Body of pancreas (tissue), 4 donors: ENCODE data around the gene NKAIN2. TPM values are rescaled to one million over a fixed set of nuclear protein-coding genes. Genes with fewer than 3 reads are reported as not detected.

Source experiments
- ATAC-seq: fragments of 150-250 bp; one replicate; pipeline ENCODE4 v1.9.1; 2016
- DNase-seq, 4 donors: peaks; one replicate each; pipeline ENCODE4 v3.0.0-alpha.2; 2019
- H3K27ac ChIP-seq, 4 donors: fragments of 200-600 bp; sonication (generic); 1 replicate in 3 of 4; 2 replicates in 1 of 4; pipeline versions ENCODE4 v1.5.1 to v1.6.1; 2016 to 2019; ENCODE audit warnings: mild to moderate bottlenecking in 1 of 4, mixed read lengths in 1 of 4, moderate library complexity in 1 of 4
- H3K27me3 ChIP-seq, 2 donors: fragments of 200-600 bp; sonication (generic); one replicate each; pipeline ENCODE4 v1.6.0; 2016; ENCODE audit warnings: mild to moderate bottlenecking in 1 of 2
- H3K36me3 ChIP-seq, 2 donors: fragments of 200-600 bp; sonication (generic); replicated peaks in 1 of 2; 2 replicates each; pipeline ENCODE4 v1.5.1; 2016; ENCODE audit warnings: low read depth in 2 of 2; ENCODE audit not compliant: insufficient read depth in 1 of 2
- H3K4me1 ChIP-seq: fragments of 200-600 bp; sonication (generic); one replicate; pipeline ENCODE4 v1.6.0; 2016
- H3K4me3 ChIP-seq, 2 donors: fragments of 200-600 bp; sonication (generic); 1 replicate in 1 of 2; 2 replicates in 1 of 2; pipeline ENCODE4 v1.5.1; 2016 to 2019
- H3K9me3 ChIP-seq, 3 donors: fragments of 200-600 bp; sonication (generic); 1 replicate in 2 of 3; 2 replicates in 1 of 3; pipeline ENCODE4 v1.5.1; 2016
- POLR2A ChIP-seq, 3 donors: fragments of 450-650 bp; IDR thresholded peaks; one replicate each; pipeline ENCODE4 v1.6.1; 2016; ENCODE audit warnings: antibody characterized with exemption in 3 of 3, mild to moderate bottlenecking in 2 of 3
- WGBS, 2 donors: methylation state at CpG; one replicate each; pipeline ENCODE4 v1.1.5; 2017; 5-methylcytosine and 5-hydroxymethylcytosine counted together
- intact Hi-C: fragments of 100-400 bp; cut with DNase I; formaldehyde crosslinking; loops from one replicate; pipeline ENCODE4 v1.15.1; 2023
- total RNA-seq, 2 donors: library from RNA; depleted of rRNA; stranded (reverse); fragments of >200 nt; gene quantifications; one replicate each; pipeline ENCODE4 v1.1.0, GENCODE V29; 2016
- TF ChIP-seq, protein P1 (sequence below), 7 experiments: fragments of 450-650 bp in 4 of 7; fragments of 200-600 bp in 3 of 7; sonication (generic) in 3 of 7; IDR thresholded peaks; one replicate each; pipeline ENCODE4 v1.5.1; 2016 to 2019; ENCODE audit warnings: antibody characterized with exemption in 7 of 7

NKAIN2 gene
- total RNA-seq, 2 donors from 2014 or later, result not detected

GRCh38 chr6:124303971-124304370 is 500.3 kb downstream of the NKAIN2 start:
- Histone ChIP-seq H3K36me3 (no peaks in the 10 kb centered on the region), H3K27ac (no peak overlapping the region), H3K9me3 (no peaks in the 10 kb centered on the region), H3K27me3 (no peaks in the 10 kb centered on the region), H3K4me3 (no peak overlapping the region), H3K4me1 (no peaks in the 10 kb centered on the region)
- ATAC-seq (no peak), DNase-seq (no peak)
- TF ChIP-seq, protein P1, sequence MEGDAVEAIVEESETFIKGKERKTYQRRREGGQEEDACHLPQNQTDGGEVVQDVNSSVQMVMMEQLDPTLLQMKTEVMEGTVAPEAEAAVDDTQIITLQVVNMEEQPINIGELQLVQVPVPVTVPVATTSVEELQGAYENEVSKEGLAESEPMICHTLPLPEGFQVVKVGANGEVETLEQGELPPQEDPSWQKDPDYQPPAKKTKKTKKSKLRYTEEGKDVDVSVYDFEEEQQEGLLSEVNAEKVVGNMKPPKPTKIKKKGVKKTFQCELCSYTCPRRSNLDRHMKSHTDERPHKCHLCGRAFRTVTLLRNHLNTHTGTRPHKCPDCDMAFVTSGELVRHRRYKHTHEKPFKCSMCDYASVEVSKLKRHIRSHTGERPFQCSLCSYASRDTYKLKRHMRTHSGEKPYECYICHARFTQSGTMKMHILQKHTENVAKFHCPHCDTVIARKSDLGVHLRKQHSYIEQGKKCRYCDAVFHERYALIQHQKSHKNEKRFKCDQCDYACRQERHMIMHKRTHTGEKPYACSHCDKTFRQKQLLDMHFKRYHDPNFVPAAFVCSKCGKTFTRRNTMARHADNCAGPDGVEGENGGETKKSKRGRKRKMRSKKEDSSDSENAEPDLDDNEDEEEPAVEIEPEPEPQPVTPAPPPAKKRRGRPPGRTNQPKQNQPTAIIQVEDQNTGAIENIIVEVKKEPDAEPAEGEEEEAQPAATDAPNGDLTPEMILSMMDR (IDR thresholded peaks at IDR 0.05), result no peak
- no peak for TF ChIP-seq POLR2A (IDR thresholded peaks at IDR 0.05)
- intact Hi-C loops, result no loop called here
- WGBS, 2 donors, result 32 to 44% methylated on average over 2 of the region's 2 CpGs

DNA sequence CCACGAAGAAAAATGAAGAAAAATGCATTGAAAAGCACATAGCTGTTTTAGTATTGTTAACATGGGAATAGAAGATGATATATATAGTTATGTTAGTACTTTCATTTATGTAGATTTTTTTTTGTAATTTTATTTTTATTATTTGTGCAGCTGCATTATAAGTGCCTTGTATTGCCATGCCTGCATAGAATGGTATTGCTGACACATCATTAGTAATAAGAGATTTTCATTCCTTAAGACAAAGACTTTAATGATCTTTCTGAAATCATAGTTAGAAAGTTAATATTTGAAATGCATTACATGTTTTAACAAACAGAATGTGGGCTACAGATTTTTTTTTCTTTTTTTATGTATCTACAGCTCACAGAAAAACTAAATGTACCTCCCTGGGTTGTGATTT is 506.5 kb downstream of the NKAIN2 start:
- DNase-seq (no peak), ATAC-seq (no peak)
- intact Hi-C loops, result no loop called here
- 46 to 47% methylated on average over 1 of the region's 1 CpG for WGBS, 2 donors
- Histone ChIP-seq H3K27me3 (no peaks in the 10 kb centered on the region), H3K9me3 (no peaks in the 10 kb centered on the region), H3K4me3 (no peak overlapping the region), H3K27ac (no peak overlapping the region), H3K4me1 (no peaks in the 10 kb centered on the region), H3K36me3 (no peaks in the 10 kb centered on the region)
- TF ChIP-seq, protein P1 (IDR thresholded peaks at IDR 0.05), result no peak
- TF ChIP-seq POLR2A (IDR thresholded peaks at IDR 0.05), result no peak

DNA sequence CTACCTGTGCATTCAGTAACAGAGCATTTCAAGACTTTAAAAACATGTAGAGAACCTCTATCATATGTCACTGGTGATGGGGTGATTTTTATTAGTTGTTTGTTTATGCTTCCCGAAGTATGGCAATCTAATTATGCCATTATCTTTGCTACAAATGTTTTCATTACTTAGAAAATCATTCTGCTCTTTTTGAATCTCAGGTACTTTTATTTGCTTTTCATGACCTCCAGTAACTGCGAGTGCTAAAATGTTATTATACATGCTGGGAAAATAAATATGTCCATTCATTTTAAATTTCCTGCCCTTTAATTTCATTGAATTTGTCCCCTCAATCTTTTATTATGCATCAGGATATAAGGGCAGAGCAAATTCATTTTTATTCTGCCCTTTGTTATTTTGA is 515.7 kb downstream of the NKAIN2 start:
- TF ChIP-seq, protein P1 (IDR thresholded peaks at IDR 0.05), result no peak
- TF ChIP-seq POLR2A (IDR thresholded peaks at IDR 0.05), result no peak
- intact Hi-C loops, result no loop called here
- Histone ChIP-seq H3K9me3 (no peaks in the 10 kb centered on the region), H3K4me1 (no peaks in the 10 kb centered on the region), H3K27me3 (no peaks in the 10 kb centered on the region), H3K4me3 (no peak overlapping the region), H3K27ac (no peak overlapping the region), H3K36me3 (no peaks in the 10 kb centered on the region)
- WGBS, 2 donors, result 34 to 44% methylated on average over 2 of the region's 2 CpGs
- DNase-seq (no peak), ATAC-seq (no peak)

DNA sequence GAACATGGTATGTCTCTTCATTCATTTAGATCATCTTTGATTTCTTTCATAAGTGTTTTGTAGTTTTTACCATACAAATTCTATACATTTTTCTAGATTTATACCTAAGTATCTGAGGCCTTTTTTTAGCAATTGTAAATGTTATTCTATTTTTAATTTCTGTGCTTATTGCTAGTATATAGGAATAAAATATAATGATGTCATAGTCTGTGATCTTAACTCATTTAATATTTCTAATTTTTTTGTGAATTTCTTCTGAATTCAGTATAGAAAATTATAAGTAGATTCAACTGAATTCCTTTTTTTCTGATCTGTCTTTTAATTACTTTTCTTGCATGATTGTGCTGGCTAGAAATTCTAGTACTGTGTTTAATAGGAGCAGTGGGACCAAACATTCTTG is 520.6 kb downstream of the NKAIN2 start:
- TF ChIP-seq, protein P1 (IDR thresholded peaks at IDR 0.05), result no peak
- TF ChIP-seq POLR2A (IDR thresholded peaks at IDR 0.05), result no peak
- intact Hi-C loops, result no loop called here
- no peak overlapping the region for H3K4me3 ChIP-seq

GRCh38 chr6:124330197-124330596 is 526.5 kb downstream of the NKAIN2 start:
- ATAC-seq (no peak), DNase-seq (no peak)
- Histone ChIP-seq H3K4me3 (no peak overlapping the region), H3K9me3 (no peaks in the 10 kb centered on the region), H3K27ac (no peak overlapping the region), H3K27me3 (no peaks in the 10 kb centered on the region), H3K36me3 (no peaks in the 10 kb centered on the region), H3K4me1 (no peaks in the 10 kb centered on the region)
- 27 to 28% methylated on average over 1 of the region's 1 CpG for WGBS, 2 donors
- TF ChIP-seq POLR2A (IDR thresholded peaks at IDR 0.05), result no peak
- TF ChIP-seq, protein P1 (IDR thresholded peaks at IDR 0.05), result no peak
- intact Hi-C loops, result loop anchor here (5.0 kb wide), 1 partner anchor 372 kb away; no protein-coding TSS in a partner anchor

More for the DNA sequence above, 520.6 kb downstream of the NKAIN2 start:
- DNase-seq, result no peak
- H3K36me3 ChIP-seq, result no peaks in the 10 kb centered on the region
- no peaks in the 10 kb centered on the region for H3K9me3 ChIP-seq
- no peaks in the 10 kb centered on the region for H3K27me3 ChIP-seq
- no peaks in the 10 kb centered on the region for H3K4me1 ChIP-seq
- H3K27ac ChIP-seq, result no peak overlapping the region
- no peak for ATAC-seq
